SKM-1 treated with dmso at 0.1 percent for 144 hours (cell line): ENCODE results near the gene KCNAB3.
"Not testable (repeated sequence)": the region's sequence is repeated elsewhere in the genome, so short reads cannot be mapped to it uniquely, and the experiment has no call there.

Source experiments
- DNase-seq: peaks from one replicate; lab custom pipeline; 2025; ENCODE audit not compliant: unreplicated experiment; lab: John Stamatoyannopoulos, UW

The KCNAB3 gene

DNA sequence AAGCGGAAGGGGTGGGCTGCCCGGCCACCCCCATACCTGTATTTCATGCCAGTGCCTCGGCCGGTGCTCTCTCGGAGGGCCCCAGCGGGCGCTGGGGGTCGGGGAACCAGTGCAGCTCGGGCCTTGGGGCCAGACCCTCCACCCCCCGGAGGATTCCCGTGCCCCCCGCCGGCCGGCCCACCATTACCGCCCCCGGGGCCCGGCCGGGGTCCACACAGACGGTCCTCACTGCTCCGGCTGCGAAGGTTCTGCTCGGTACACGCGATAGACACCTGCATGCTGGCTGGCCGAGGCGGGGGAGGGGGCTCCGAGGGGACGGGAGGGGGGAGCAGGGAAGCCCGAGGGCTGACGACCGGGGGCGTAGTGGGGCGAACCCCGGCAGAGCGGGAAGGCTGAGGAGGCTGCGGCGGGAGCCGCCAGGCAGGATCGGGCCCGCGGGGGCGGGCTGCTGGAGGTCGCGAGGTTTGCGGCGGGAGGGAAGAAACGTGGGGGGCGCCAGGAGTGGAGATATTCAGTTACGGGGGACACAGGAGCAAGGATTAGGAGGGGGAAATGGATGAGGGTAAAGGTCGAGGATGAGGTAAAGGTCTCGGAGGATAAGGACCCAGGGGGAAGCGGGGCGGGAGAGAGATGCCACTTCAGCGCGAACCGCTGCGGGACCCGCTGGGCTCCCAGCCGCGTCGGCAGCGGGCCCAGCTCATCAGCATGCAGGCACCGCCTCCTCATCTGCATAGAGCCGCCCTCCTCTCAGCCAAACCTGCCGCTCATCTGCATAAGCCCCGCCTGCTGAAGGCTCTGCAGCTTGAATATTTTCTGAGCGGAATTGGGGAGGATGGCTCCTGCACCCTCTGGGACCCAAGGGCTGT, at the start of gene KCNAB3:
Gene KCNAB3 (minus strand): TSS at position 699 of the 866 bp plus-strand sequence. CDS start 421 bp downstream, at position 278.
- DNase-seq: no peak

DNA sequence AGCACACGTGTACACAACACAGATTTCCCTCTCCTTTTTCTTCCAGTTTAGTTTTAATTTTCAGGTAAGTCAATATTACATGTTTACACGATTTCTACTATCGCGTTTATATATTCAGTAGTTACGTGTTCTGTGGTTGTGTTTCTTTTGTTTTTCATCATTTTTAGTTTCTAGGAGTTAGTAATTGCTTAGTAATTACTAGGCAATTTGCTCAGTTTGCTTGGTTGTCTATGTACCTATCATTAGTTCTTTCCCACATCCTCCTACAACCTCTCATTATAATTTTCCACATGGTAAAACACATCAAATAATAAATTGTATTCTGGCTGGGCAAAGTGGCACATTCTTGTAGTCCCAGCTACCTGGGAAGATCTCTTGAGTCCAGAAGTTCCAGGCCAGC, 48.1 kb upstream of the KCNAB3 start:
- no peak for DNase-seq

DNA sequence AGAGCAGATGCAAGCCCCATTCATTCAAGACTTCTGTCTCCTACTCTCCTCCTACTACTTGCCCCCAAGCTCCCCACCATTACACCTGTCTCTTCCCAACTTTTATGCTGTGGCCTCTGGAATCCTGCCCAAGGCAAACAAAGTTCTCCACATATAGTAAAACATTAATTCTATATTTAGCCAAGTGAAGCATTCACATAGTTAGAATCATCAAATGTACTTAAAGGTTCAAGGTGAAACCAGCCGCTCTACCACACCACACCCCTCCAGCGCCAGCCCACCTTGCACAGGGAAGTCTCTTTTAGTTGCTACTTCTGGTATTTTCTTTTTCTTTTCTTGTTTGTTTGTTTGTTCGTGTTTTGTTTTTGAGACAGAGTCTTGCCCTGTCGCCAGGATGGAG, 47.4 kb upstream of the KCNAB3 start:
- DNase-seq: no peak

DNA sequence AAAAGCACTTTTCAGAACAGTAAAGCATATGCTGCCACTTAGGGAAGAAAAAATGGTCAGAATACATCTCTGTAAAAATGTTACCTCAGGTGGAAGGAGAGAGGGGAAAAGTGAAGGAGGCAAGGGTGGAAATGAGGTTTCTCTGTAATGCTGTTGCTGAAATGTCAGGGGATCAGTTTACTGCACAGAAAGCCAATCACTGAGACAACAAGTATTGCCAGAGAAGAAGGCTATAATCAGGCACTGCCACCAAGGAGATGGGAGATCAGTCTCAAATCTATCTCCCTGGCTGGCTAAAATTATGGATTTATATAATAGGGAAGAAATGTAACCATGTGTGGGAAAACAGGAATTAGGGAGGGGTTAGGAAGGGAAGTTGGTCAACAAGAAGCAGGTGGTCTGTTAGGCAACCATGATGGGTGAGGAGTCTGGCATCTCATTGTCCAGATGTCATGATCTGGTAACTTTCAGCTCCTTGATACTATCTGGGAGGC, 45.0 kb upstream of the KCNAB3 start:
- no peak for DNase-seq

DNA sequence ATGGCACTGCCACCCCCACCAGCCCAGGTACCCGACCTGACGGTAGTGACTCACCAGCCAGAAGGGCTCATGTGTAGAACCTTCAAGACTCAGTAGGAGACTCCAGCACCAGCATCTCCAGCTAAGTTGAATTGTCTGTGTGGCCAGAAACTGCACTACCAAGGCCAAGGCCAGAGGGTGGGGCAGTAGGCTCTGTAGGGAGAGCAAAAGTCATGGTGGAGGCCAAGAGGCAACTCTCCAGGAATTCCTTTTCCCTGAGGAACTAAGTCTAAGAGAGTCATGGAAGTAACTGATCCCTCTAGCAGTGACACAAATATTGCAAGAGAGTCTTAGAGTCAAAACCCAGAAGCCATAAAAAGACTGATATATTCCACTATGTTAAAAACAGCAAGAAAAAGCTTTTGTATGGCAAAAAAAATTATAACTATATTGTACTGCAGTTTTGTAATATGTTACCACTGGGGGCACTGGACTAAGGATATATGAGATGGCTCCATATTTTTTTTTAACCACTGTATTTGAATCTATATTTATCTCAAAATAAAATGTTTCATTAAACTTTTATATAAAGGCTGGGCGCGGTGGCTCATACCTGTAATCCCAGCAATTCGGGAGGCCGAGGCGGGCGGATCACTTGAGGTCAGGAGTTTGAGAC, 42.6 kb upstream of the KCNAB3 start:
- no peak for DNase-seq

DNA sequence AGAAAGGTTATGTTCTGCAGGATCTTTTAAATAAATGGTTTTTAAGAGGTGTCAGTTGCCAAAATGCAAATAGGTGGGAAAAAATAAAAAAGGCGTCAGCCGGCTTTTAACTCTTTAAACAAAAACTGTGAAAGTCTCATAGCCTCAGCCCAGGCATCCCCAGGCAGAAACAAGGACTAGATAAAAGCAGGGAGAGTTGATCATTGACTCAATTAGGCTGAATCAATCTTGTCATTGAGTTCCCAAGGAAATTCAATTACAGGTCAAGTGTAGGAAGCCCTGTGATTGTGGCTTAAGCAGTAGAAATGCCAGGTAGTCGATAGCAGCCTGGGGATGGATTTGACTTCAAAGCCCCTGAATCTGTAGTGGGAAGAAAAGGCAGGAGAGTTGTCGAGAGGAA, 42.0 kb upstream of the KCNAB3 start:
- DNase-seq: no peak

DNA sequence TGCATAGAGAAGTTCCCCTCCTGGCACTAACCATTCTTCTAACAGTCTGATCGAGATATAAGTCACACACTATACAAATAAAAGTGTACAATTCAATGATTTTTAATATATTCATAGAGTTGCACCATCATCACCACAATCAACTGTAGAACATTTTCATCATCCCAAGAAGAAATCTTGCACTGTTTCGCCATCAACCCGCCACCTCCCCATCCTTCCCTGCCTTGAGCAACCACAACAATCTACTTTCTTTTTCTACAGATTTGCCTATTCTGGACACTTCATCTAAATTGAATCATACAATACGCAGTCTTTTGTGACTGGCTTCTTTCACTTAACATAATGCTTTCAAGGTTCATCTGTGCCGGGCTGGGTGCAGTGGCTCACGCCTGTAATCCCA, 39.8 kb upstream of the KCNAB3 start:
- peak; percentile 19 for DNase-seq

DNA sequence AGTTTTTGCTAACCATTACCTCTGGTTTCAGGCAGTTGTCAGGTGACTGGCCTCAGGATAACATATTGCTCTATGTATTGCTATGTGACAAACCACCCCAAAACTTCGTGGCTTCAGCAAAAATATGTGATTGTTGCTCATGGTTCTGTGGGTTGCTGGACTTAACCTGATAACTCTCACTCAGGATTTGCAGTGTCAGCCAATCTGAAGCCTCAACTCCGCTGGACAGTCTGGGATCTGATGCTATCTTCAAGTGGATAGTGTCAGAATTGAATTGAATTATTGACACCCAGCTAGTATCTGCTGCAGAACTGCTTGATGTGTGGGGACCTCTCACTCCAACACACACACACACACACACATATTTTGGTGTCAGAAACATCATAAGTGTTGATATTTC, 38.1 kb upstream of the KCNAB3 start:
- DNase-seq: no peak

DNA sequence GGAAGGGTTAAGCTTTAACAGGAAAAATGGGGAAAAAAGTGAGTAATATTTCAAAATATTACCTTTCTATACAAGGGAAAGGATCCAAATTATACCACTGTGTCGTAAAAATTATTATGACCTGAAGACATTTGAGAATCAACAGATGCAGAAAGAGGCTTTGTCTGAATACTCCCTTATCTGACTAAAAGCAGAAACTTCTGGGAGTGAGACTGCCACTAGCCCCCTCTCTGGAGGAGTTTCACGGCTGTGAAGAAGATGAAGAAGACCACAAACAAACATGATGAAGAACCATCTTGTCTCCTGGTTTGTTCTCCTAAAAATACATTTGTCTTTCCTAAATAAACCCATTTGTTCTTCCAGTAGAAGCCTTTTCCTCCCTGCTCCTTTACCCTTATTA, 31.8 kb upstream of the KCNAB3 start:
- no peak for DNase-seq

DNA sequence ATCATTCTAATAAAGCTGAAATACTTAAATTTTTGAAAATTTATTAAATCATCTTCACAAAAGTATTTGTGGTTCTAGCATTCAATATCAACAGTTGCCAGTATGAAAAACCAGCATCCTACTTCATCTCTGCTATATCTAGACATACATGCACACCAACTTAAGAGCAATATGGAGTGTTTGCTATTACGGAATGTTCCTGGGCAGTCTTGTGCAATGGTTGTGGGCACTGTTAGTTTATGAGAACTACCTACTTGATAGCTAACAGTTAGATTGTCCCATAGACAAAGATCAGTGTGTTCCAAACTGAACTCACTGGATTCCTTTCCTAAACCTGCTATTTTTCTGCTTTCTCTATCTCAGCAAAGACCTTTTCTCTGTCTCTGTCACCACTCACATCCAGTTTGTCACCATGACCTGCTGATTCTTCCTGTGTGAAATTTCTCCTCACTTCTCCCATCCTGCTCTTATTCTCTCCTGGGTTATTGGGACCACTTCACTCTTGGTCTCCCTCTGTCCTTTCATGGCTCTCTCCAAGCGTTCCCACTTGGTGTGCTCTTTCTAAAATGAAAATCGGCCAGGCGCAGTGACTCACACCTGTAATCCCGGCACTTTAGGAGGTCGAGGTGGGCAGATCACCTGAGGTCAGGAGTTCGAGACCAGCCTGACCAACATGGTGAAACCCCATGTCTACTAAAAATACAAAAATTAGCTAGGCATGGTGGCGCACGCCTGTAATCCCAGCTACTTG, 30.0 kb upstream of the KCNAB3 start:
- DNase-seq: peak; percentile 8

DNA sequence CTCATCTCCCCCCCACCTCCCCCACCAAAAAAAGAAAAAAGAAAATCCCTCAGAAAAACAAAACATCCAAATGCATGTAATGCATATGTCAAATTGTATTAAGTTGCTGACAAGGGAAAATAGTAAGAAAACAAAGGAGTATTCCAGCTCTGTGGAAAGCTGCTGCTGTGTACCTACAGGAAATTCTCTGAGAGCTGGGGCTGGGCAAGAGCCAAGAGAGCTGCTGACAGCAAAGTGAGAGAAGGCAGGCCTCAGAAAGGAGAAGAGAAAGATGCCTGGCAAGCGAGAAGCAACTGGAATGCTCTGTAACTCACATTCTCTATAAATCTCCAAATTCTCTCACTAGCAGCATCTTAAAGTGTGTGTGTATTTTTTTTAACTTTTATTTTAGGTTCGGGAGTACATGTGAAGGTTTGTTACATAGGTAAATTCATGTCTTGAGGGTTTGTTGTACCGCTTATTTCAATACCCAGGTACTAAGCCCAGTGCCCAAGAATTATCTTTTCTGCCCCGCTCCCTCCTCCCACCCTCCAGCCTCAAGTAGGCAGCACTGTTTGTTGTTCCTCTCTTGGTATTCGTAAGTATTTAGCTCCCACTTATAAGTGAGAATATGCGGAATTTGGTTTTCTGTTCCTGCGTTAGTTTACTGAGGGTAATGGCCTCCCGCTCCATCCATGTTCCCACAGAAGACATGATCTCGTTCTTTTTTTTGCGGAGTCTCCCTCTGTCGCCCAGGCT, 26.7 kb upstream of the KCNAB3 start:
- DNase-seq: no peak

DNA sequence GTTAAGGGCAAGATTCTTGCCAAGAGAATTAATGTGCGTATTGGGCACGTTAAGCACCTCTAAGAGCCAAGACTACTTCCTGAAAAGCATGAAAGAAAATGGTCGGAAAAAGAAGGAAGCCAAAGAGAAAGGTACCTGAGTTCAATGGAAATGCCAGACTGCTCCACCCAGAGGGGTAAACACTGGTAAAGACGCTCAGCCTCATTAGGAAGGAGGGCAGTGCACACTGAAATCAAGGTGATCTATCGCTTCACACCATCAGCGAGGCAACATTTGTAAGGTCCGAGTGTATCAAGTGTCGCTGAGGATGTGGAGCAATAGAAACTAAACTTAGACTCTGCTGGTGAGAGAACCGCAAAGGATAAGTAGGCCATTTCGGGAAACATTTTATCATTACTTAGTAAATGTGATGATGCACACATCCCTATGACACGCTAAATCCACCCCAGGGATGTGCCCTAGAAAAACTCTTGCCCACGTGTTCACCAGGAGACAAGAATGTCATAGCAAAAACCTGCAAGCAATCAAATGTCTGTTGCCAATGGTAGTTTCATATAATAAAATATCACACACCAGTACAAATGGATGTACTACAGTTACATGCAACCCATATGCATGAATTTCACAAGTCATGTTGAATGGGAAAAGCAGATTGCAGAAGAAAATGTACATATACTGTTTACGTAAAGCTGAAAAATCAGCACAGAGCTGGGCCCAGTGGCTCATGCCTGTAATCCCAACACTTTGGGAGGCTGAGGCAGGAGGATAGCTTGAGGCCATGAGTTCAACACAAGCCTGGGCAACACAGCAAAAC, 26.0 kb upstream of the KCNAB3 start:
- DNase-seq: no peak

DNA sequence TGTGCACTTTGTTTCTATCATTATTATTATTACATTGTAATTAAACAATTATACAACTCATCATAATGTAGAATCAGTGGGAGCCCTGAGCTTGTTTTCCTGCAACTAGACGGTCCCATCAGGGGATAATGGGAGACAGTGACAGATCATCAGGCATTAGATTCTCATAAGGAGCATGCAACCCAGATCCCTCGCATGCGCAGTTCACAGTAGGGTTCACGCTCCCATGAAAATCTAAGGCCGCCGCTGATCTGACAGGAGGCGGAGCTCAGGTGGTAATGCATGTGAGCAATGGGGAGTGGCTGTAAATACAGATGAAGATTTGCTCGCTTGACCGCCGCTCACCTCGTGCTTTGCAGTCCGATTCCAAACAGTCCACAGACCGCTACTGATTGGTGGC, 23.6 kb upstream of the KCNAB3 start:
- not testable (repeated sequence) for DNase-seq

DNA sequence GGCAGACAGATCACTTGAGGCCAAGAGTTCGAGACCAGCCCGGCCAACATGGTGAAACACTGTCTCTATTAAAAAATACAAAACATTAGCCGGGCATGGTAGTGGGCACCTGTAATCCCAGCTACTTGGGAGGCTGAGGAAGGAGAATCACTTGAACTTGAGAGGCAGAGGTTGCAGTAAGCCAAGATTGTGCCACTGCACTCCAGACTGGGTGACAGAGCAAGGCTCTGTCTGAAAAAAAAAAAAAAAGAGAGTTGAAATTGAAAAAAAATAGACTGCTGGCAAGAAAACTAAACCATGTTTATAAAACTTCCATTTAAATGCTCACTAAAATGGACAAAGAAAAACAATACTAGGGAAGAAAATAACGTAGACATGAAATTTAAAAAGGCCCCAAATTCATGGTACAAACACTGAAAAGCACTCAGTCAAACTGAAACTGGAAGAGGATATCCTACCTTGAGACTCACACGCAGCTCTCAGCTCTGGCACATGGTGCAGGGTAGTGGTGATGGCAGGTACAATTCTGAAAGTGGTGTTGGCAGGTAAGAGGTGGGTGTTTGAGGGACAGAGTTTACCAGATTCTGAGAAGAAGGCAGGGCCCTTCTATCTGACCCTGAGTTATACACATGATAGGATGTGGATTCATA, 21.6 kb upstream of the KCNAB3 start:
- DNase-seq: no peak

DNA sequence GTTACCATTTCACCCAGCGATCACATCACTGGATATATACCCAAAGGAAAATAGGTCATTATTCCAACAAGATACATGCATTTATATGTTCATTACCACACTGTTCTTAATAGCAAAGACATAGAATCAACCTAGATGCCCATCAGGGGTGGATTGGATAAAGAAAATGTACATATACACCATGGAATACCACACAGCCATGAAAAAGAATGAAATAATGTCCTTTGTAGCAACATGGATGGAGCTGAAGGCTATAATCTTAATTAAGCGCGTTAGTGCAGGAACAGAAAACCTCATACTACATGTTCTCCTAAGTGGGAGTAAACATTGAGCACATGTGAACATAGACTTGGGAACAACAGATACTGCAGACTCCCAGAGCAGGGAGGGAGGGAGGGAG, 20.9 kb upstream of the KCNAB3 start:
- no peak for DNase-seq

DNA sequence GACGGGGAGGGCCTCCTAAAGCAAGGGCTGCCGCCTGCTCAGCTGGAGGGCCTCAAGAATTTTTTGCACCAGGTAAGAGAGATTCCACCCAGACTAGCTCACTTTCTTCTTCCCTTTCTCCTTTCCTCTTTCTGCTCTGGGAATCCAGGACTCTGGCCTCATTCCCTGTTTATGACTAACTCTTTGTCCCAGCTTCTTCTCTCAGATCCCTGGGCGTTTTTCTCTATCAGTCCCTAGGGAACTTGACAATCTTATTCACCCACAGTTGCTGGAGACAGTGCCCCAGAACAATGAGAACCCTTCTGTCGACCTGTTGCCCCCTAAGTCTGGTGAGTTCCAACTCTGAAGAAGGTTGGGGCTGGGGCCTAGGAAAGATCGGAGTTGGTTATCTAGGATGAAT, 18.0 kb upstream of the KCNAB3 start:
- no peak for DNase-seq

DNA sequence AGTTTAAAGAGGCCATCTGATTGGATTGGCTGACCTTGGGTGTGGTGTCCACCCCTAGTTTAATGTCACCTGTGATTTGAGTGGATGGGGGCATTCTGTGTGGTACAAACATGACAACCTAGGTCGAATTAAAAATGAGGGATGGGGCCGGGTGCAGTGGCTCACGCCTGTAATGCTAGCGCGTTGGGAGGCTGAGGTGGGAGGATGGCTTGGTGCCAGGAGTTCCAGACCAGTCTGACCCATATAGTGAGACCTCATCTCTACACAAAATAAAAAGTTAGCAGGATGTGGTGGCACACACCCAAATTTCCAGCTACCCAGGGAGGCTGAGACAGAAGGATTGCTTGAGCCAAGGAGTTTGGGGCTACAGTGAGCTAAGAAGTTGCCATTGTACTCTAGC, 16.8 kb upstream of the KCNAB3 start:
- DNase-seq: no peak

DNA sequence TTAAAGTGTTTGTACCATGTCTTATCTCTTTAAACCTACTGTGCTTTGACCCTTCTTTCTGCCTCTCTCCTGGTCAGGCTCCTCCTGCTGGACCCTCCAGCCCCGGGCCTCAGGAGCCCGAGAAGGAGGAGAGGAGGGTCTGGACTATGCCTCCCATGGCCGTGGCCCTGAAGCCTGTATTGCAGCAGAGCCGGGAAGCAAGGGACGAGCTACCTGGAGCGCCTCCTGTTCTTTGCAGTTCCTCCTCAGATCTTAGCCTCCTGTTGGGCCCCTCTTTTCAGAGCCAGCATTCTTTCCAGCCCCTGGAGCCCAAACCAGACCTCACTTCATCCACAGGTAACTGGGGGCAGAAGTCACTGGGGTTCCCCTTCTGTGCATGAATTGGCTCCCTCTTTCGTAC, 16.0 kb upstream of the KCNAB3 start:
- no peak for DNase-seq

DNA sequence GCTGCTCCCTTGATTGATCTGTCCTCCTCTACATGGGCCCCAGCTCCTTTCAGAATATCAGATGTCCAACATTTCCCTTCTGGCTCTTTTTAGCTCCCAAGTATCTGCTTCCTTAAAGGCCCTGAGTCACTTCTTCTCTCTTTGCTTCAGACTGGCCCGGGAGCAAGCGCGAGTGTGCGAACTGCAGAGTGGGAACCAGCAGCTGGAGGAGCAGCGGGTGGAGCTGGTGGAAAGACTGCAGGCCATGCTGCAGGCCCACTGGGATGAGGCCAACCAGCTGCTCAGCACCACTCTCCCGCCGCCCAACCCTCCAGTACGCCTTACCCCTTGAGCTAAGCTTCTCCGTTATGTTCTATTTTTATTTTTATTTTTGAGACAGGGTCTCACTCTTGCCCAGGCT, 14.7 kb upstream of the KCNAB3 start:
- DNase-seq: no peak

DNA sequence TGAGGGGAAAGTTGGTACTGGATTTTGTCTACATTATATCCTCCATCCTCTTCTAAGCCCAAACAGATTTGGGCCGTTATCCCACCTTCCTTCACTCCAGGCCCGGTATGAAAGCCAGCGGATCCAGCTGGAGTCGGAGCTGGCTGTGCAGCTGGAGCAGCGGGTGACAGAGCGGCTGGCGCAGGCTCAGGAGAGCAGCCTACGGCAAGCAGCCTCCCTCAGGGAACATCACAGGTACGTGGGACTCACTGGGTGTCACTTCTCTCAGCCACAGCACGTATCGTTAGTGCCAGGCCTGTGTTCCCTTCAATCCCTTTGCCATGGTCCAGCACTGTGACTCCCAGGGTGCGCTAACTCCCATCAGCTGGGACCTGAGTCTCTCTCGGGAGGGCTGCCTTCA, 13.6 kb upstream of the KCNAB3 start:
- no peak for DNase-seq
